CD14-positive monocyte (primary cell): Measurements from ENCODE around the gene SLC26A11. TPM values are rescaled to one million over a fixed set of nuclear protein-coding genes. Genes with fewer than 3 reads are reported as not detected.
A peak's percentile ranks its signal among the peaks of the same experiment; 100 is the strongest.

Experiments
- DNase-seq, 3 donors: peaks; one replicate each; pipeline ENCODE4 v3.0.0-alpha.2; 2011 to 2022
- H2AFZ ChIP-seq: 2 replicates; pipeline ENCODE4 v1.6.0; 2012; ENCODE audit warnings: mild to moderate bottlenecking, low read depth, low read length, inconsistent platforms; ENCODE audit not compliant: insufficient read depth, poor library complexity, severe bottlenecking
- H3K27ac ChIP-seq, 2 donors: 1 replicate in 1 of 2; 2 replicates in 1 of 2; pipeline ENCODE4 v1.5.1; 2012 to 2013; ENCODE audit warnings: low read length in 2 of 2, control low read depth in 1 of 2, inconsistent platforms in 1 of 2, low read depth in 1 of 2, mild to moderate bottlenecking in 1 of 2
- H3K27me3 ChIP-seq, 2 donors: one replicate each; pipeline versions ENCODE4 v1.6.0 to v1.6.1; 2011 to 2013; ENCODE audit warnings: low read length in 2 of 2; ENCODE audit not compliant: control insufficient read depth in 2 of 2, insufficient read depth in 2 of 2
- H3K36me3 ChIP-seq, 2 donors: replicated peaks in 1 of 2; 1 replicate in 1 of 2; 2 replicates in 1 of 2; pipeline versions ENCODE4 v1.5.1 to v1.6.1; 2012 to 2013; ENCODE audit warnings: low read length in 2 of 2, control low read depth in 1 of 2, inconsistent platforms in 1 of 2, mild to moderate bottlenecking in 1 of 2; ENCODE audit not compliant: insufficient read depth in 2 of 2, control insufficient read depth in 1 of 2
- H3K4me1 ChIP-seq, 2 donors: 1 replicate in 1 of 2; 2 replicates in 1 of 2; pipeline versions ENCODE4 v1.5.1 to v1.6.1; 2012 to 2013; ENCODE audit warnings: low read length in 2 of 2, control low read depth in 1 of 2, inconsistent platforms in 1 of 2, mild to moderate bottlenecking in 1 of 2, moderate library complexity in 1 of 2; ENCODE audit not compliant: insufficient read depth in 2 of 2, control insufficient read depth in 1 of 2
- H3K4me2 ChIP-seq: replicated peaks from 2 replicates; pipeline ENCODE3; 2012; ENCODE audit warnings: low read length, moderate library complexity, mild to moderate bottlenecking; ENCODE audit not compliant: poor library complexity, severe bottlenecking; ENCODE audit errors: extremely low read depth
- H3K4me3 ChIP-seq, 3 experiments: fragments of 200-600 bp in 1 of 3; sonication (generic) in 1 of 3; replicated peaks in 1 of 3; 1 replicate in 2 of 3; 2 replicates in 1 of 3; pipeline ENCODE4 v1.5.1; 2011 to 2013; ENCODE audit warnings: low read length in 3 of 3, mild to moderate bottlenecking in 3 of 3, control low read depth in 2 of 3, low read depth in 2 of 3, inconsistent platforms in 1 of 3, moderate library complexity in 1 of 3
- H3K79me2 ChIP-seq: 2 replicates; pipeline ENCODE4 v1.6.0; 2012; ENCODE audit warnings: mild to moderate bottlenecking, control low read depth, inconsistent platforms, low read length, moderate library complexity; ENCODE audit not compliant: insufficient read depth
- H3K9ac ChIP-seq: 2 replicates; pipeline ENCODE4 v1.6.0; 2017; ENCODE audit warnings: low read length, mild to moderate bottlenecking; ENCODE audit not compliant: insufficient read depth, poor library complexity, severe bottlenecking
- H3K9me3 ChIP-seq, 2 donors: replicated peaks in 1 of 2; 1 replicate in 1 of 2; 2 replicates in 1 of 2; pipeline versions ENCODE4 v1.5.1 to v1.6.1; 2012 to 2013; ENCODE audit warnings: low read length in 2 of 2, control low read depth in 1 of 2; ENCODE audit not compliant: control insufficient read depth in 1 of 2, insufficient read depth in 1 of 2
- H4K20me1 ChIP-seq: 2 replicates; pipeline ENCODE4 v1.6.0; 2012; ENCODE audit warnings: mild to moderate bottlenecking, low read length, control low read depth, moderate library complexity; ENCODE audit not compliant: insufficient read depth
- H3K27ac Mint-ChIP-seq, 7 donors: one replicate each; pipeline ENCODE4 v1.8.0; 2020; ENCODE audit warnings: mild to moderate bottlenecking in 7 of 7, mixed read lengths in 7 of 7, moderate library complexity in 6 of 7, inconsistent platforms in 2 of 7
- H3K27me3 Mint-ChIP-seq, 3 donors: one replicate each; pipeline ENCODE4 v1.8.0; 2021 to 2022; ENCODE audit warnings: low read depth in 3 of 3, mild to moderate bottlenecking in 3 of 3, mixed read lengths in 3 of 3, moderate library complexity in 3 of 3, inconsistent platforms in 1 of 3
- H3K36me3 Mint-ChIP-seq, 2 donors: one replicate each; pipeline ENCODE4 v1.8.0; 2020; ENCODE audit warnings: mixed read lengths in 2 of 2, inconsistent platforms in 1 of 2, mild to moderate bottlenecking in 1 of 2
- H3K4me1 Mint-ChIP-seq: one replicate; pipeline ENCODE4 v1.8.0; 2020; ENCODE audit warnings: mild to moderate bottlenecking, mixed read lengths
- H3K4me3 Mint-ChIP-seq, 2 donors: one replicate each; pipeline ENCODE4 v1.8.0; 2020; ENCODE audit warnings: mild to moderate bottlenecking in 2 of 2, mixed read lengths in 2 of 2, moderate library complexity in 1 of 2
- H3K9me3 Mint-ChIP-seq, 7 donors: one replicate each; pipeline ENCODE4 v1.8.0; 2020 to 2022; ENCODE audit warnings: mixed read lengths in 7 of 7, mild to moderate bottlenecking in 6 of 7, moderate library complexity in 6 of 7, inconsistent platforms in 2 of 7
- WGBS: methylation state at CpG from one replicate; pipeline ENCODE4 v1.1.5; 2013; ENCODE audit warnings: missing lambda C conversion rate; ENCODE audit not compliant: insufficient coverage; 5-methylcytosine and 5-hydroxymethylcytosine counted together
- intact Hi-C, 2 donors: fragments of 100-400 bp; cut with micrococcal nuclease; formaldehyde crosslinking; loops; one replicate each; pipeline versions ENCODE4 v1.15.0 to v1.15.1; 2023
- polyA plus RNA-seq, 3 donors: library from polyadenylated mRNA; depleted of rRNA in 1 of 3; unstranded in 2 of 3; stranded (reverse) in 1 of 3; fragments of 300-500 nt in 2 of 3; fragments of >200 nt in 1 of 3; fragmentation: Illumina TruSeq in 2 of 3; gene quantifications; 1 replicate in 2 of 3; 2 replicates in 1 of 3; pipeline ENCODE4 v1.2.3, GENCODE V29; 2012 to 2021
- TF ChIP-seq, protein P1 (sequence below): fragments of 200-600 bp; IDR thresholded peaks from one replicate; pipeline ENCODE4 v1.8.0; 2022; ENCODE audit warnings: antibody characterized with exemption, mild to moderate bottlenecking

SLC26A11 gene
- polyA plus RNA-seq, 3 donors = 1.8 to 29.7 (median 2.6) TPM

DNA sequence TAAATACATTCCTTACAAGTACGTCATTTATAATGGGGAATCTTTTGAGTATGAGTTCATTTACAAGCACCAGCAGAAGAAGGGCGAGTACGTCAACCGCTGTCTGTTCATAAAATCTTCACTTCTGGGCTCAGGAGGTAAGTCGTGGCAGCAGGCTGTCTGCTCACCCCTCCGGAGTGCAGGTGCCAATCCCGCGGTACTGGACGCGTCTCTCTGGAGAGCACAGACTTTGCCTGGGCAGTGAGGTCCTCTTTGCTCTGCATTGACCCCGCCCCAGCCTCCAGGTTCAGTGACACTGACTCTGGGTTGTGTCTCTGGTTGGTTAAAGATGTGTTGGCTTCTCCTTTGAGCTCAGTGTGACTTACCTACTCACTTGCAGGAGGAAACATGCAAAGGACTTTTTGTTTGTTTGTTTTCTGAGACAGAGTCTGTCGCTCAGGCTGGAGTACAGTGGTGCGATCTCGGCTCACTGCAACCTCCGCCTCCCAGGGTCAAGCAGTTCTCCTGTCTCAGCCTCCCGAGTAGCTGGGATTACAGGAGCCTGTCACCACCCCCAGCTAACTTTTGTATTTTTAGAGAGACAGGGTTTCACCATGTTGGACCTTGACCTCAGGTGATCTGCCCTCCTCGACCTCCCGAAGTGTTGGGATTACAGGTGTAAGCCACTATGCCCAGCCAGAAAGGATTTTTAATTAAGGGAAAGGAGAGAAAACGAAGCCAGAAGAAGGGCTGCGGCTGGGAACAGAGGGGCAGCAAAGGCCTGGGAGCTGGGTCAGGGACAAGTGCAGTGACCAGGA is 71.7 kb downstream of the SLC26A11 start:
- no peaks in the 10 kb centered on the region for H3K79me2 ChIP-seq
- TF ChIP-seq, protein P1, sequence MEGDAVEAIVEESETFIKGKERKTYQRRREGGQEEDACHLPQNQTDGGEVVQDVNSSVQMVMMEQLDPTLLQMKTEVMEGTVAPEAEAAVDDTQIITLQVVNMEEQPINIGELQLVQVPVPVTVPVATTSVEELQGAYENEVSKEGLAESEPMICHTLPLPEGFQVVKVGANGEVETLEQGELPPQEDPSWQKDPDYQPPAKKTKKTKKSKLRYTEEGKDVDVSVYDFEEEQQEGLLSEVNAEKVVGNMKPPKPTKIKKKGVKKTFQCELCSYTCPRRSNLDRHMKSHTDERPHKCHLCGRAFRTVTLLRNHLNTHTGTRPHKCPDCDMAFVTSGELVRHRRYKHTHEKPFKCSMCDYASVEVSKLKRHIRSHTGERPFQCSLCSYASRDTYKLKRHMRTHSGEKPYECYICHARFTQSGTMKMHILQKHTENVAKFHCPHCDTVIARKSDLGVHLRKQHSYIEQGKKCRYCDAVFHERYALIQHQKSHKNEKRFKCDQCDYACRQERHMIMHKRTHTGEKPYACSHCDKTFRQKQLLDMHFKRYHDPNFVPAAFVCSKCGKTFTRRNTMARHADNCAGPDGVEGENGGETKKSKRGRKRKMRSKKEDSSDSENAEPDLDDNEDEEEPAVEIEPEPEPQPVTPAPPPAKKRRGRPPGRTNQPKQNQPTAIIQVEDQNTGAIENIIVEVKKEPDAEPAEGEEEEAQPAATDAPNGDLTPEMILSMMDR = no peak
- 98% methylated on average over 15 of the region's 20 CpGs for WGBS
- H3K27ac ChIP-seq = no peak overlapping the region
- peaks cover 99% of the 10 kb centered on the region for H4K20me1 ChIP-seq
- intact Hi-C loops = no loop called here
- Mint-ChIP-seq H3K4me1 (peaks cover 14% of the 10 kb centered on the region), H3K36me3 (peaks cover 83 to 96% of the 10 kb centered on the region in 2 donors), H3K9me3 (peaks cover 0 to 2% (median 0%) of the 10 kb centered on the region in 7 donors), H3K4me3 (peak overlapping the region in 1 of 2 donors; percentile 4), H3K27ac (peak overlapping the region in 4 of 7 donors; percentile 10 to 58 (median 22)), H3K27me3 (peaks cover 0 to 2% (median 0%) of the 10 kb centered on the region in 3 donors)
- H3K36me3 ChIP-seq = peaks cover 90 to 100% of the 10 kb centered on the region in 2 donors
- no peak for DNase-seq
- no peak overlapping the region for H2AFZ ChIP-seq
- H3K27me3 ChIP-seq = no peaks in the 10 kb centered on the region
- no peak overlapping the region for H3K4me2 ChIP-seq
- H3K9me3 ChIP-seq = no peaks in the 10 kb centered on the region
- no peak overlapping the region for H3K9ac ChIP-seq
- H3K4me3 ChIP-seq = no peak overlapping the region
- peaks cover 10 to 11% of the 10 kb centered on the region in 2 donors for H3K4me1 ChIP-seq

DNA sequence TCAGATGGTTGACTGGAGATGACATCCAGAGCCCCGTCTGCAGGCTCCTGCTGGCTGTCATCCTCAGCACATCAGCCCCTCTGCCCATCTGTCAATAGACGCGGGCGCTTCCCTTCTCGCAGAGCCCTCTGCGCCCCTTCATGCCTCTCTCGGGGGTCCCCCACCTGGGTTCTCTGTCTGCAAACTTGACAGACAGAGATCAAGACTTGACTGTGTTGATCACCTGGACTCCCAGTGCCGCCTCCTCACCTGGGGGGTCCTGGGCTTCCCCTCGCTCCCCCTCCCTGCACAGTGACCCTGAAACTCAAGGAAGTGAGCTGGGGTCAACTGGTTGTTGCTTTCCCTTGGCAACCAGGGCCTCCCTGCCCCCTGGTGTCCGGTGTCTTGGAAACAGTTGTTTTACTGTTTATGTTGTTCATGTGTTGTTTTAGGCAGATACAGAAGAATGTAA is 72.3 kb downstream of the SLC26A11 start:
- peak overlapping the region in 2 of 7 donors; percentile 13 to 50 for H3K27ac Mint-ChIP-seq
- Histone ChIP-seq H3K27ac (no peak overlapping the region), H3K4me2 (no peak overlapping the region), H3K36me3 (peaks cover 93 to 100% of the 10 kb centered on the region in 2 donors), H3K79me2 (no peaks in the 10 kb centered on the region), H3K4me1 (peaks cover 5% of the 10 kb centered on the region in 2 donors), H3K27me3 (no peaks in the 10 kb centered on the region), H2AFZ (no peak overlapping the region), H4K20me1 (peaks cover 99% of the 10 kb centered on the region), H3K4me3 (no peak overlapping the region), H3K9me3 (no peaks in the 10 kb centered on the region), H3K9ac (no peak overlapping the region)
- DNase-seq = no peak
- H3K4me3 Mint-ChIP-seq = no peak overlapping the region
- intact Hi-C loops = no loop called here
- H3K27me3 Mint-ChIP-seq = peaks cover 0 to 2% (median 0%) of the 10 kb centered on the region in 3 donors
- peaks cover 0 to 2% (median 0%) of the 10 kb centered on the region in 7 donors for H3K9me3 Mint-ChIP-seq
- WGBS = 94% methylated on average over 9 of the region's 10 CpGs
- TF ChIP-seq, protein P1 = no peak
- peaks cover 82 to 96% of the 10 kb centered on the region in 2 donors for H3K36me3 Mint-ChIP-seq
- H3K4me1 Mint-ChIP-seq = peaks cover 7% of the 10 kb centered on the region
